ENCODE results near the gene ENTPD3.

- no peak for TF ChIP-seq POLR2AphosphoS5 (IDR thresholded peaks at IDR 0.05; ENCODE audit: low read depth, low read length)
- TF ChIP-seq POLR2A (IDR thresholded peaks at IDR 0.05; ENCODE audit: low read depth, low read length), result no peak
- no peak for TF ChIP-seq TAF1 (IDR thresholded peaks at IDR 0.05; ENCODE audit: borderline replicate concordance, low read depth, low read length)
Observed at GRCh38 chr3:40340541-40341170, 46.3 kb upstream of the ENTPD3 start.

Data from GM12892 (cell line).